PC-9 (cell line): ENCODE measurements around the gene RYR3.

Experiments
- CTCF ChIP-seq: fragments of 200-600 bp; sonication (generic); conservative IDR thresholded peaks from 2 replicates; pipeline ENCODE4 v1.6.1; 2017; ENCODE audit warnings: mixed run types, antibody characterized with exemption, mild to moderate bottlenecking, moderate library complexity
- EZH2 ChIP-seq: fragments of 200-600 bp; sonication (generic); IDR thresholded peaks from 2 replicates; pipeline ENCODE4 v1.8.0; 2017; ENCODE audit warnings: antibody characterized with exemption, low read depth

- TF ChIP-seq CTCF (no peak), EZH2 (no peak)
These were observed 87.8 kb downstream of the RYR3 start for GRCh38 chr15:33398555-33398954.
